ENCODE results near the gene MAGI3.
"Not testable (repeated sequence)": the region's sequence is repeated elsewhere in the genome, so short reads cannot be mapped to it uniquely, and the experiment has no call there.

The MAGI3 gene

DNA sequence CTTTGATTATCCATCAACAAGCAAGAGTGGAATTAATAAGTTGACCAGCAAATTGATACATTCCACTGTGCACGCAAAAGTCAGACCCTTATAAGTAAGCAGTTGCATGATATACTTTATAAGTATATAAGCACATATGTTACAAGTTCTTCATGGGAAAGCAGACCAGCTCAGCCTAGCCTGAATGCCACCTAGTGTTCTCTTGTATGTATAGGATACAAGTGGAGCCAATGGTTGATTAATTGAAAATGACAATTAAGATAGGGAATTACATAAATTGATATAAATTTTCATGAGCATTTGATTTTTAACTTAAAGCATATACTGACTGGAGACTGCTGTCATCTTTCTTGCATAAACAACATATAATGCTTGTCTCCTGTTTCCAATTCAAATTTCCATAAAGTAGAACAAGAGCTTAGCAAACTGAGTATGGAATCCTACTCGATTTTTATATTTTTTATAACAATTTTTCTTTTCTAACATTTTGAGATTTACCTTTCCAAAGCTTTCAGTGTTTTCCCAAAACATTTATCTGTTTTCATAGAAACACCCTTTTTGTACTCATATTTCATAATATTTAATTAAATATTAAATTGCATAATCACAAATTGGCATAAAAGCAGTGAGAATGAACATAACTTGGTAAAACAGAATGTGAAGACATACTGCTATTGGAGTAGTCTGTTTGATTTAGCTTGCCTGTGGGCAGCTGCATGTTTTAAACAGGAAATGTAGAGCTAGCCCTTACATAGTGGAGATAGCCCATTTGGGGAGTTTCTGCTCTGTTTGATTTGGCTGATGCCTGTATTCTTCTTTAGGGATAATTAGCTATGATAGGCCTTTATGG, 62.8 kb downstream of the MAGI3 start:
- no peak for DNase-seq

DNA sequence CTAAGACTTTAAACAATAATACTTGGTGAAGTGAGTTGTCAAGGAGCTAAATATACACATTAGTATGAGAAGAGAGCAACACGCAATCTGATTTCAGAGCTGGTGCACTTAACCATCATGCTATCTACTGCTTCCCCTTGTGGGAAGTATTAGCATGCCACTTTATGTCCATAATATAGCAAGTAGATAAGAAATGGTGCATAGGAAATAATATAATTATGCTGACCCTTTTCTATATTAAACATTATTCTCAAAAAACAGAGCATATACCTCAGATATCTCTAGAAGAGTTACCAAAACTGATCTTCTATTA, 63.4 kb downstream of the MAGI3 start:
- DNase-seq: peak; percentile 18

GRCh38 chr1:113455374-113455773, 65.1 kb downstream of the MAGI3 start:
- DNase-seq: no peak

GRCh38 chr1:113456967-113457366, 66.7 kb downstream of the MAGI3 start:
- DNase-seq: no peak

DNA sequence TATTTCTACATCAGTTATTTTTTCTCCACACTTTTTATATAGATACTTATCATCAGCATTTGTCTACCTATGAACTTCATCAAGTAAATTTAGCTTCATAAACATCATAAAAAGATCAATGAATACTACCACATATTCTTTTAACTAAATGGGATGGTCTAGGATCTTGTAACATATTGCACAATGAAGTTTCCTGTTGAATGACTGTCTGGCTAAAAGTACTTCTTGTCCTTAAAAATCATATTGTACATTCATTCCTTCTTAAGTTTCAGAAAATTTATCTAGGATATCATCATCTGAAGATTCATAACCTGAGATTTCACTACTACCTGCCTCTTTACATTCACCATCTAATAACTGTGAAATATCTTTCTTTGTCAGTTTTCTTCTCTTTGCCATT, 69.0 kb downstream of the MAGI3 start:
- DNase-seq: no peak

DNA sequence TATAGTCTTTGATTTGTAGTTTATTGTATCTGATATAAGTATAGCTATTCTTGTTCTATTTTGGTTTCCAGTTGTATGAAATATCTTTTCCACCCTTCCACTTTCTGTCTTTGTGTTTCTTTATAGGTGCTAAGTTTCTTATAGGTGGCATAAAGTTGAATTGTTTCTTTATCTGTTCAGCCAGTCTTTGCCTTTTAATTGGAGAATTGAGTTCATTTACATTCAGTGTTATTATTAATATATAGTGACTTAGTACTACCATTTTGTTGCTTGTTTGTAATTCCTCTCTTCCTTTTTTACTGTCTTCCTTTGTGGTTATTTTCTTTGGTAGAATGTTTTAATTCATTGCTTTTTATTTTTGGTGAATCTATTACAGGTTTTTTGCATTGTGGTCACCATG, 77.7 kb downstream of the MAGI3 start:
- DNase-seq: no peak

- not testable (repeated sequence) for DNase-seq
Measured at GRCh38 chr1:113478427-113479195, 88.3 kb downstream of the MAGI3 start.

DNA sequence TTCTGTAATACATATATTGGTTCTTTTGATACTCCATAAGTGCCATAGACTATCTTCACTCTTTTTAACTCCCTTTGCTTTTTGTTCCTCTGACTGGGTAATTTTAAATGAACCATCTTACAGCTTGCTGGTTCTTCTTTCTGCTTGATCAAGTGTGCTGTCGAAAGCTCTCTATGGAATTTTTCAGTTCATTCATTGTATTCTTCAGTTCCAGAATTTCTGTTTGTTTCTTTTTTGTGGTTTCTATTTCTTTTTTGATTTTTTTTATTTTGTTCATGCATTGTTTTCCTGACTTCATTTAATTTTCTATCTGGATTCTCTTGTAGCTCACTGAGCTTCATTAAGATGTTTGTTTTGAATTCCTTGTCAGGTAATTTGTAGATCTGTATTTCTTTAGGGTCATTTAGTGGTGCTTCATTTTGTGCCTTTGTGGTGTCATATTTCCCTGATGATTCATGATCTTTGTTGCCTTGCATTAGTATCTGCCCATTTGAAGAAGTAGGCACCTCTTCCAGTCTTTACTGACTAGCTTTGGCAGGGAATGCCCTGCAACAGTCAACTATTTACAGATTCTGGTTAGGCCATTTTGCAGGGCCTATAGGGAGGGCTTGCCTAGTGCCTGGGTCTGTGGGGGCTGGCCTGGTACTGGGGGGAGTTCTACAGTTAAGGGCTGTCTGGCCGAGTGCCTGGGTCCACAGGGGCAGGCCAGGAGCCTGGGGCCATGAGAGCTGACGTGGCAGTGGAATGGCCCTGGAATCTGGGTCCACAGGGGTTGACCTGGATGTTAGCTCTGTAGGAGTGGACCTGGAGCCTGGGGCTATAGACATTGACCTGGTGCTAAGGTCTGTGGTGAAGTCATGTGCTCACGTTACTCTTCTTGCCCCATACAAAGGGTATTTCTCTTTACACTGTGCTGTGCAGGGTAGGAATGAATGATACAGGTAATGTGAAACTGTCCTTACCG, 89.7 kb downstream of the MAGI3 start:
- no peak for DNase-seq

DNA sequence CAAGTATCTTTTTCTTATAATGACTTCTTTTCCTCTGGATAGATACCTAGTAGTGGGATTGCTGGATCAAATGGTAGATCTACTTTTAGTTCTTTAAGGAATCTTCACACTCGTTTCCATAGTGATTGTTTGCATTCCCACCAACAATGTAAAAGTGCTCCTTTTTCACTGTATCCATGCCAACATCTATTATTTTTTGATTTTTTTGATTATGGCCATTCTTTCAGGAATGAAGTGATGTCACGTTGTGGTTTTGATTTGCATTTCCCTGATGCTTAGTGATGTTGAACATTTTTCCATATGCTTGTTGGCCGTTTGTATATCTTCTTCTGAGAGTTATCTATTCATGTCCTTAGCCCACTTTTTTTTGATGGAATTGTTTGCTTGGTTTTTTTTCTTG, 94.8 kb downstream of the MAGI3 start:
- DNase-seq: not testable (repeated sequence)

GRCh38 chr1:113488576-113489177, 98.4 kb downstream of the MAGI3 start:
- DNase-seq: no peak

DNA sequence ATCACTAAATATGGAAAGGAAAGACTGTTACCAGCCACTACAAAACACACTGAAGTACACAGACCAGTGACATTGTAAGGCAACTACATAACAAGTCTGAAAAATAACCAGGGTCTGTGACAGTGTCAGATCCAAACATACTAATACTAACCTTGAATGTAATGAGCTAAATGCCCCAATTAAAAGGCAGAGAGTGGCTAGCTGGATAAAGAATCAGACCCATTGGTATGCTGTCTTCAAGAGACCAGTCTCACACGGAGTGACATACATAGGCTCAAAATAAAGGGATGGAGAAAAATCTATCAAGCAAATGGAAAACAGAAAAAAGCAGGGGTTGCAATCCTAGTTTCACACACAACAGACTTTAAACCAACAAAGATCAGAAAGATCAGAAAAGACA, 100.1 kb downstream of the MAGI3 start:
- no peak for DNase-seq

GRCh38 chr1:113493533-113493932, 103.2 kb downstream of the MAGI3 start:
- no peak for DNase-seq

- DNase-seq: no peak
Measured at GRCh38 chr1:113505357-113505756, 115.0 kb downstream of the MAGI3 start.

DNA sequence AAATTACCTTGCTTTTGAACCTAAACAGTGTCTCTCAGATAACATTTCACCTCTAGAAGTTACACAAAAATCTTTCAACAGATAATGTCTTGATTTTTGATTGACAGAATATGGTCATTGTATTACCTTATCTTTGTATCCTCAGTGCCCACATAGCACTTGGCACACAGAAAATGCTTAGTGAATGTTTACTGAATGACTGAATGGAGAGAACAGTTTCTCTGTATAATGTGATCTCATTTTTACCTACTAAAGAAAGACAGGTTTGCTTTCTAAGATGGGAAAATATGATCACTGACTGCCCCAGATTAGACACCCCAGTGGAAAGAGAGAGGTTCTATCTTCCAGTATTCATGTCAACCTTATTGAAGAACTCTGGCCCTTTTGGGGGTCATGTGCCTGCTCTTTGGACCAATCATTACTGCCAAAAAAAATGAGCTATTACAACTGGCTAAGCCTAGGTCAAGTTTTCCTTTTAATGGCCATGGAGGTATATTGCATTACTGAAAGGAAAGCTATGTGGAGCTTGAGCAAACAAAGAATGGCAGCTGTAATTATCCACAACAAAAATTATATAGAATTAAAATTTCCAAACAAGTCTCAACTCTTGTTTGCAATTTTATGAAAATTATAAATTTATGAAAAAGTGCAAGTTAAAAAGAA, 117.4 kb downstream of the MAGI3 start:
- no peak for DNase-seq

DNA sequence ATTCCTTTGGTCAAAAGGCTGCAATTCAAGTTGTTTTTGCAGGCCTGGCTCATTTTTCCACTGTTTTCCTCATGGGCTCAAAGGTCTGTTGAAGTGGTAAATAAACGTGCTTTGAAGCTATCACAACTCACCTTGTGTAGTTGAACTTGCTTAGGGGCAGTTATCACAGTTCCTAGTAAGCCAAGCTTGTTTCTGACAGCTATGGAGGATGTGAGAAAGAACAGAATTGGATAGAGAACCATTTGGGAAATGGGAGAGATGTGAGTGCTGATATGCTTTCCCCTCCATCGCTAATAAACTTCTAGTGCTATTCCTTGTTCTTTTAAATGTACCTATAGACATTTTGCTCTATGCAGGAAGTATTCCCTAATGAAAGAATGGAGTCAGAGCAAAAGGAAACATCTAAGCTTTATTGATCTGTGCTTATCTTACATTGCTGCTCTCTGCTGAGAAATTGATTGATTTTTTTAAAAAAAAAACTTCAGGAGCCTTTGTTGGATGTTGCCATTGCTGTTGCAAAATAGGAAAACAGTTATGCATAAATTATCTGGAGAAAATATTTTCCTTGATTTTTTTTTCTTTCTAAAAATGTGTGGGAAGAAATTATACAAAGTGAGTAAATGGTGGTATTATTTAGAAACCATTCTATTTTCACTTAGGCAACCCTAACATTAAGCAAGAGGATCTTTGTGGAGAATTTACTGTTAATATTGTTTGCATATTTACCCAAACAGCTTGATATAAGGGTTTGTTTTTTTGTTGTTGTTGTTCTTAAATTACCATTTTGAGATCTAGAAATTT, 118.2 kb downstream of the MAGI3 start:
- DNase-seq: no peak

DNA sequence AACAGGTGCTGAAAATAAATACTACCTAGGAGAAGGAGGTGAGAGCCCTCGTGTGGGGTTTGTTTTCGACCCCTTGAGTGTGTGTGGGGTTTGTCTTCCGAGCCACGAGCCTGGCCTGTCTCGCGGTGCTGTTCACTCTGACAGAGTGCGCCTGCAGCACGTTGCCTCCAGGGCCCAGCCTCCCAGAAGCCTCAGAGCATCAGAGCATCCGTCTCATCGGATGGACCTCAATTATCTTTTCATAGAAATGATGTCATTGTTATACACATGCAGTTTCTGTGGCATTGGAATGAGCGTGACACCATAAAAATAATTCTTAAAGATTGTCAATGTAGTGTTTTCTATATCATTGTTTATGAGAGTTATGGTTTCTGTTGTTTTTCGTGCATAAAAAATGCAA, 119.5 kb downstream of the MAGI3 start:
- DNase-seq: not testable (repeated sequence)

DNA sequence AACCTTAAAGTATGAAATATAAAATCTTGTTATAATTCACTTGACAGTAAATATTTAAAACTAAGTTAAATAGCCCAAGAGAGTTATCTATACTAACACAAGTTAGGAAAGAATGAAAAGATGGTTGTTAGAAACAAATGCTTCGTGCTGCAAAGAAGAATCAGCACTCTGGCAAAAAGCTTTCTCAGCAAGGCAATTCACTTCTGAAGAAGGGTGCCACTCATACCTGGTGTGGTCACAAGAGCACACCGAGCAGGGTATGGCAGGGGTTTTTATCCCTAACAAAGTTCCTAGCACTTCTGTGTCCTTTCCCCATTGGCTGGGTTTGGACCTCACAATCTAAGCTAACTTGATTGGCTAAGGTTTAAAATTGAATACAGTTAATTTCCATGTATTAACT, 121.0 kb downstream of the MAGI3 start:
- no peak for DNase-seq

GRCh38 chr1:113515498-113515897, 125.2 kb downstream of the MAGI3 start:
- DNase-seq: no peak

DNA sequence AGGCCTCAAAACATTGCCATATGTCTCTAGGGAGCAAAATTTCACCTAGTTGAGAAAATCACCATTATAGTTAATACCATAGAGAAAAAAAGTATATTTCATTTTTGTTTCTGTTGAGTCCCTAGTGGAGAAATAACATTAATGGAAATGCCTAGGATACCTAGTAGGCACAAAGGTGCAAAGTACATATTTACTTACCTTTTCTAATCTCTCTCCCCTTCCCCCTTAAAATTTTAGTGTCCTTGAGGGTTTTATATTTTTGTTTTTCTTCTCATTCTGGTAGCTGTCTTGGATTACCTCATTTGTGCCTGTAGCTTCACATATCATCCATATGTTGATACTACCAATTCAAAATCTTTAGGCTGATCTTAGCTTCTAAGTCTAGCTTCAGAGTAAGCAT, 127.0 kb downstream of the MAGI3 start:
- no peak for DNase-seq

DNA sequence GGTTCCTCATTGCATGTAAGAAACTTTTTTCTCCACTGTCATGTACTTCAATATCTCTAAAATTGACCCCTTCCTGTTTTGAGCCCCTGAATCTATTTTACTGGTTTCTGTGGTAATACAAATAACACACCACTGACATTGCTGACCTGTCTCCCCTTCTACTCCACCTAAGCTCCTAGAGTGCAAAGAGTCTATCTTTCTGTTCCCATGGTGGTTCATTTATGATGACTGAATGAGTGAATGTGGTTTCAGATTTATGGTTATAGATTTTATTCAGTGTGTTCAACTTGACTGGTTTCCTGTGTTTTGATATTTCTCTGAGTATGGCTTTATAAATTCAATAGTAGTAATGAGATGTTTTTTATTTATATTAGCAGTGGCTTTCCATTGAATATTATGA, 127.7 kb downstream of the MAGI3 start:
- no peak for DNase-seq

DNA sequence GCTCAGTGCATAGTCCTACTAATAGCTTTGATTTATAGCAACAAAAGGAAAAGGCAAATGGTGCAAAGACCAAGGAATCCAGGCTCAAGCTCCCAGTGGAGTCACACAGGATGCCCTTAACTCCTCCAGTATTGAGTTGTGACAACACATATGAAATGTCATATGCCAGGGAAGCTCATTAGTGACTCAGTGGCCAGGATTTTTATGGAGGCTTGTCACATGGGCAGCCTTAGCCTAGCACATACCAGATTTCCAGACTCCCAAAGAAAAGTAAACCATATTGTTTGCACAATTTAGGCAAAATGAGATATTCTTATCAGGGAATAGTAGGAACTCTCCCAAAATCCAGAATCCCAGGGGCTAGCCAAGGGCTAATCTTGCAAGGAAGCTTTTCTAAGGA, 129.2 kb downstream of the MAGI3 start:
- no peak for DNase-seq

All from NCI-H1436 (cell line).